K562 (cell line): Measurements from ENCODE around the gene RIMS3. TPM values are rescaled to one million over a fixed set of nuclear protein-coding genes. Genes with fewer than 3 reads are reported as not detected.

Source experiments
- ATAC-seq: fragments of 200-7000 bp; cut with Tn5 transposase; 3 replicates; pipeline ENCODE4 v1.9.1; 2020; ENCODE audit warnings: moderate library complexity
- BruUV-seq: library from RNA; stranded (reverse); fragments of 400-500 nt; replicated peaks from 2 replicates; lab custom pipeline; 2021; lab: Mats Ljungman, UMichigan
- CTCF ChIA-PET: fragments of 300-600 bp; formaldehyde crosslinking; extraction: SDS; loops from one replicate; lab custom pipeline; 2021; ENCODE audit warnings: low intra/inter-chr PET ratio; lab: Yijun Ruan, JAX
- POLR2A ChIA-PET: fragments of 300-600, 350-650 bp; sonication (Branson Sonifier 250); formaldehyde crosslinking; extraction: SDS; loops from one replicate; lab custom pipeline; 2021; ENCODE audit warnings: antibody characterized with exemption, inconsistent platforms; lab: Yijun Ruan, JAX
- DNase-seq, 4 experiments: peaks; one replicate each; pipeline versions ENCODE4 v3.0.0 to v3.0.0-alpha.2; 2011 to 2018; ENCODE audit warnings: low spot score in 3 of 4, mixed read lengths in 3 of 4; ENCODE audit errors: extremely low read depth in 1 of 4
- FAIRE-seq: peaks from 2 replicates; lab custom pipeline; 2011; peaks lifted over from hg19 to GRCh38; lab: Jason Lieb, UNC
- H2AFZ ChIP-seq: 2 replicates; pipeline ENCODE4 v1.6.0; 2011; ENCODE audit warnings: low read depth, low read length, control low read depth, inconsistent platforms
- H3K27ac ChIP-seq: fragments of 200-600 bp; 3 replicates; pipeline ENCODE4 v1.8.0; 2011; ENCODE audit warnings: low read depth, mild to moderate bottlenecking, control low read depth, inconsistent platforms, low read length, moderate library complexity, mixed read lengths; ENCODE audit errors: extremely low read depth
- H3K27me3 ChIP-seq, 2 experiments: fragments of 300-600 bp in 1 of 2; 2 replicates in 1 of 2; 3 replicates in 1 of 2; pipeline versions ENCODE4 v1.6.0 to v1.8.0; 2011; ENCODE audit warnings: inconsistent platforms in 2 of 2, low read length in 2 of 2, mild to moderate bottlenecking in 1 of 2, mixed read lengths in 1 of 2, moderate library complexity in 1 of 2; ENCODE audit not compliant: control insufficient read depth in 2 of 2, insufficient read depth in 2 of 2
- H3K36me3 ChIP-seq: fragments of 300-600 bp; 3 replicates; pipeline ENCODE4 v1.8.0; 2011; ENCODE audit warnings: mild to moderate bottlenecking, low read length, inconsistent platforms; ENCODE audit not compliant: control insufficient read depth, insufficient read depth
- H3K4me1 ChIP-seq, 2 experiments: fragments of 200-600 bp in 1 of 2; replicated peaks in 1 of 2; 2 replicates in 1 of 2; 3 replicates in 1 of 2; pipeline versions ENCODE4 v1.5.1 to v1.8.0; 2011; ENCODE audit warnings: inconsistent platforms in 2 of 2, low read length in 2 of 2, mild to moderate bottlenecking in 1 of 2, mixed read lengths in 1 of 2, moderate library complexity in 1 of 2; ENCODE audit not compliant: control insufficient read depth in 2 of 2, insufficient read depth in 2 of 2
- H3K4me2 ChIP-seq: 2 replicates; pipeline ENCODE4 v1.6.1; 2011; ENCODE audit warnings: low read length, control low read depth, inconsistent platforms, mixed read lengths; ENCODE audit not compliant: insufficient read depth
- H3K4me3 ChIP-seq: fragments of 200-600 bp; sonication (generic), shearing (Covaris generic); 2 replicates; pipeline ENCODE4 v1.5.1; 2016; ENCODE audit warnings: control low read depth, inconsistent platforms
- H3K79me2 ChIP-seq: fragments of 200-600 bp; 3 replicates; pipeline ENCODE4 v1.8.0; 2011; ENCODE audit warnings: low read length, inconsistent platforms; ENCODE audit not compliant: control insufficient read depth, insufficient read depth
- H3K9ac ChIP-seq, 2 experiments: 2 replicates each; pipeline versions ENCODE4 v1.6.0 to v1.6.1; 2011; ENCODE audit warnings: low read depth in 2 of 2, low read length in 2 of 2, control low read depth in 1 of 2, inconsistent platforms in 1 of 2, mild to moderate bottlenecking in 1 of 2, mixed read lengths in 1 of 2; ENCODE audit not compliant: insufficient read depth in 1 of 2
- H3K9me1 ChIP-seq: one replicate; pipeline ENCODE4 v1.6.0; 2011; ENCODE audit warnings: inconsistent platforms, mild to moderate bottlenecking, low read length, moderate library complexity; ENCODE audit not compliant: control insufficient read depth, insufficient read depth
- H3K9me3 ChIP-seq: replicated peaks from 2 replicates; pipeline ENCODE4 v1.5.1; 2011; ENCODE audit warnings: low read depth, low read length, inconsistent platforms; ENCODE audit not compliant: control insufficient read depth, insufficient read depth
- H4K20me1 ChIP-seq: replicated peaks from 2 replicates; pipeline ENCODE4 v1.6.1; 2011; ENCODE audit warnings: low read length, inconsistent platforms, mixed read lengths; ENCODE audit not compliant: control insufficient read depth, insufficient read depth
- DEAF1 ChIP-seq: fragments of 450-650 bp; formaldehyde crosslinking; IDR thresholded peaks from 2 replicates; pipeline ENCODE4 v1.4.0; 2020; ENCODE audit warnings: mild to moderate bottlenecking, moderate library complexity
- NR4A1 ChIP-seq, 2 experiments: fragments of 250-450 bp in 1 of 2; fragments of 450-650 bp in 1 of 2; sonication (Bioruptor Pico) in 1 of 2; IDR thresholded peaks; 2 replicates each; pipeline versions ENCODE4 v1.4.0 to v1.6.1; 2016 to 2020; ENCODE audit warnings: mild to moderate bottlenecking in 2 of 2, missing compliant biosample characterization in 1 of 2, missing genetic modification characterization in 1 of 2, moderate library complexity in 1 of 2
- RFX1 ChIP-seq: fragments of 450-650 bp; IDR thresholded peaks from 2 replicates; pipeline ENCODE4 v1.6.1; 2016; ENCODE audit warnings: mild to moderate bottlenecking, moderate library complexity
- SNIP1 ChIP-seq: fragments of 450-650 bp; IDR thresholded peaks from 2 replicates; pipeline ENCODE4 v1.7.1; 2017; ENCODE audit warnings: low read depth, mild to moderate bottlenecking
- WGBS: fragments of 100-300 bp; shearing (Covaris generic); methylation state at CpG from one replicate; pipeline ENCODE4 v1.1.6; 2016; ENCODE audit warnings: low coverage, mixed read lengths; ENCODE audit not compliant: insufficient coverage; ENCODE audit errors: missing lambda C conversion rate; 5-methylcytosine and 5-hydroxymethylcytosine counted together
- in situ Hi-C: fragments of 300-500 bp; cut with MboI; formaldehyde crosslinking; loops from 4 replicates; pipeline ENCODE4 v1.15.0; 2018; ENCODE audit warnings: inconsistent platforms, mixed read lengths
- intact Hi-C: fragments of 100-400 bp; cut with micrococcal nuclease; formaldehyde crosslinking; loops from 2 replicates; pipeline ENCODE4 v1.14.2; 2022
- polyA plus RNA-seq, 8 experiments: library from polyadenylated mRNA; depleted of rRNA in 4 of 8; stranded (reverse) in 5 of 8; unstranded in 3 of 8; fragments of >200 nt; fragmentation: Nextera tagmentation in 2 of 8; fragmentation: Illumina TruSeq in 1 of 8; extraction: Ambion mirVana in 2 of 8; extraction: Trizol in 1 of 8; gene quantifications; 2 replicates each; pipeline versions ENCODE4 v1.2.1 to v1.2.3, GENCODE V29; 2011 to 2014; ENCODE audit warnings: inconsistent platforms in 1 of 8, missing spikeins in 1 of 8
- total RNA-seq, 7 experiments: library from RNA; depleted of rRNA in 6 of 7; stranded (reverse); fragments of >200 nt in 6 of 7; fragmentation: Illumina TruSeq in 2 of 7; extraction: Trizol in 2 of 7; gene quantifications; 2 replicates each; pipeline versions ENCODE4 v1.2.1 to v1.2.3, GENCODE V29; 2011 to 2021; ENCODE audit warnings: low replicate concordance in 1 of 7
- TF ChIP-seq, protein P1 (sequence below): sonication (generic); formaldehyde crosslinking; IDR thresholded peaks from 2 replicates; pipeline ENCODE4 v1.9.0; 2022; ENCODE audit warnings: mild to moderate bottlenecking, missing genetic modification reagents

Gene RIMS3
- total and polyA plus RNA-seq, 9 of the 15 experiments (the other 6 are each of a cell fraction or from before 2014, with no cell fraction given), result 0.06 to 1.2 (median 0.59) TPM

DNA sequence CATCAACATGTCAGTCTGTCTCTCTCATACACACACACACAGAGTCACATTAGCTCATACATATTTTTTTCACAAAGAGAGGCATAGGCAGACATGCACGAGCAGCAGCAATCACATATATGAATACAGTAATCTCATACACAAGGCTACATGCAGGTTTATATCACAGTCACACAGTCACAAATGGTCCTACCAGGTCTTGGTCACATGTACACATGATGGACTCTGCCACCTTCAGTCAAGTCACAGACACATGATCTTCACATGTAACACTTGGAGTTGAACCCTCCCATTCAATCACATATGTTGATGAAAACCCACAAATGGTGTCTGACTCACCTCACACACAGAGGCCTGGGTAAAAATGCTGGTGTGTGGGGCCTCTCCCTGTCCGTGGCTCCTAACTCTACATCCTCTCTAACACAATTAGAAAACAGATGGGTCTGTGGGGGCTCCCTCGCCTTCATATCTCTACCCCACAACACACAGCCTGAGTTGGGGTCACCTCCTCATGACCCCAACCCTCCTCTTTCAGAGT, 27.9 kb downstream of the RIMS3 start:
- H3K4me3 ChIP-seq, result no peak overlapping the region
- POLR2A ChIA-PET, result interaction anchor here (0.6 to 1.2 kb wide), 5 partner anchors 21 to 364 kb away, joined by 3 read pairs; no protein-coding TSS in a partner anchor
- H3K9me3 ChIP-seq, result no peaks in the 10 kb centered on the region
- intact Hi-C loops (no loop called here), in situ Hi-C loops (no loop called here)
- H3K36me3 ChIP-seq, result no peaks in the 10 kb centered on the region
- H3K9ac ChIP-seq, result no peak overlapping the region
- no peak overlapping the region for H3K4me2 ChIP-seq
- FAIRE-seq (no peak), DNase-seq (no peak), ATAC-seq (no peak)
- peaks cover 2 to 18% of the 10 kb centered on the region in 2 experiments; a peak in 4 of 5 replicates for H3K27me3 ChIP-seq
- TF ChIP-seq SNIP1 (no peak), DEAF1 (CRISPR knock-in tag) (no peak)
- H3K79me2 ChIP-seq, result no peaks in the 10 kb centered on the region
- no TSS peak for BruUV-seq
- peaks cover 21 to 22% of the 10 kb centered on the region in 2 experiments for H3K4me1 ChIP-seq
- CTCF ChIA-PET, result interaction anchor here (0.6 kb wide), 1 partner anchor 223 kb away, joined by 3 read pairs; no protein-coding TSS in a partner anchor
- WGBS, result 11% methylated on average over 3 of the region's 3 CpGs
- H3K9me1 ChIP-seq, result no peaks in the 10 kb centered on the region
- H3K27ac ChIP-seq, result no peak overlapping the region
- H4K20me1 ChIP-seq, result peaks cover 3% of the 10 kb centered on the region; the same call in 1 of the 2 replicates
- H2AFZ ChIP-seq, result no peak overlapping the region

- no peaks in the 10 kb centered on the region for H3K79me2 ChIP-seq
- in situ Hi-C loops, result no loop called here
Observed at GRCh38 chr1:40636777-40637176, 28.7 kb downstream of the RIMS3 start.

More at GRCh38 chr1:40636777-40637176, 28.7 kb downstream of the RIMS3 start:
- H3K9ac ChIP-seq, result no peak overlapping the region
- H3K27ac ChIP-seq, result no peak overlapping the region
- no peak for DNase-seq
- peaks cover 2 to 17% of the 10 kb centered on the region in 2 experiments; a peak in 4 of 5 replicates for H3K27me3 ChIP-seq
- no TSS peak for BruUV-seq
- H4K20me1 ChIP-seq, result peaks cover 3% of the 10 kb centered on the region; the same call in 1 of the 2 replicates
- no peak overlapping the region for H3K4me2 ChIP-seq
- CTCF ChIA-PET, result interaction anchor here (0.6 kb wide), 1 partner anchor 224 kb away, joined by 3 read pairs; no protein-coding TSS in a partner anchor
- H3K9me3 ChIP-seq, result no peaks in the 10 kb centered on the region
- POLR2A ChIA-PET, result interaction anchor here (0.6 to 1.1 kb wide), 4 partner anchors 8 to 365 kb away, joined by 3 read pairs; no protein-coding TSS in a partner anchor
- WGBS, result 15% methylated on average over 6 of the region's 6 CpGs
- H3K4me3 ChIP-seq, result no peak overlapping the region
- no peak for ATAC-seq
- no peak overlapping the region for H2AFZ ChIP-seq
- intact Hi-C loops, result no loop called here
- peaks cover 21 to 22% of the 10 kb centered on the region in 2 experiments for H3K4me1 ChIP-seq
- no peak for FAIRE-seq
- no peaks in the 10 kb centered on the region for H3K9me1 ChIP-seq
- TF ChIP-seq NR4A1 (CRISPR knock-in tag; IDR thresholded peaks at IDR 0.05) (no peak), NR4A1 (tag; IDR thresholded peaks at IDR 0.05) (no peak), RFX1 (peak; percentile 85)
- TF ChIP-seq, protein P1, sequence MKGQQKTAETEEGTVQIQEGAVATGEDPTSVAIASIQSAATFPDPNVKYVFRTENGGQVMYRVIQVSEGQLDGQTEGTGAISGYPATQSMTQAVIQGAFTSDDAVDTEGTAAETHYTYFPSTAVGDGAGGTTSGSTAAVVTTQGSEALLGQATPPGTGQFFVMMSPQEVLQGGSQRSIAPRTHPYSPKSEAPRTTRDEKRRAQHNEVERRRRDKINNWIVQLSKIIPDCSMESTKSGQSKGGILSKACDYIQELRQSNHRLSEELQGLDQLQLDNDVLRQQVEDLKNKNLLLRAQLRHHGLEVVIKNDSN (CRISPR knock-in tag), result 0 out of 2 replicates have a peak, but pooled peaks have one; percentile 10
- H3K36me3 ChIP-seq, result no peaks in the 10 kb centered on the region
